K562 (cell line): ENCODE results near the gene FBXL2. TPM values are rescaled to one million over a fixed set of nuclear protein-coding genes. Genes with fewer than 3 reads are reported as not detected.

Experiments used
- ATAC-seq: fragments of 200-7000 bp; cut with Tn5 transposase; 3 replicates; pipeline ENCODE4 v1.9.1; 2020; ENCODE audit warnings: moderate library complexity
- BruUV-seq: library from RNA; stranded (reverse); fragments of 400-500 nt; replicated peaks from 2 replicates; lab custom pipeline; 2021; lab: Mats Ljungman, UMichigan
- CTCF ChIA-PET: fragments of 300-600 bp; formaldehyde crosslinking; extraction: SDS; loops from one replicate; lab custom pipeline; 2021; ENCODE audit warnings: low intra/inter-chr PET ratio; lab: Yijun Ruan, JAX
- POLR2A ChIA-PET: fragments of 300-600, 350-650 bp; sonication (Branson Sonifier 250); formaldehyde crosslinking; extraction: SDS; loops from one replicate; lab custom pipeline; 2021; ENCODE audit warnings: antibody characterized with exemption, inconsistent platforms; lab: Yijun Ruan, JAX
- DNase-seq, 4 experiments: peaks; one replicate each; pipeline versions ENCODE4 v3.0.0 to v3.0.0-alpha.2; 2011 to 2018; ENCODE audit warnings: low spot score in 3 of 4, mixed read lengths in 3 of 4; ENCODE audit errors: extremely low read depth in 1 of 4
- FAIRE-seq: peaks from 2 replicates; lab custom pipeline; 2011; peaks lifted over from hg19 to GRCh38; lab: Jason Lieb, UNC
- H2AFZ ChIP-seq: 2 replicates; pipeline ENCODE4 v1.6.0; 2011; ENCODE audit warnings: low read depth, low read length, control low read depth, inconsistent platforms
- H3K27ac ChIP-seq: fragments of 200-600 bp; 3 replicates; pipeline ENCODE4 v1.8.0; 2011; ENCODE audit warnings: low read depth, mild to moderate bottlenecking, control low read depth, inconsistent platforms, low read length, moderate library complexity, mixed read lengths; ENCODE audit errors: extremely low read depth
- H3K27me3 ChIP-seq, 2 experiments: fragments of 300-600 bp in 1 of 2; 2 replicates in 1 of 2; 3 replicates in 1 of 2; pipeline versions ENCODE4 v1.6.0 to v1.8.0; 2011; ENCODE audit warnings: inconsistent platforms in 2 of 2, low read length in 2 of 2, mild to moderate bottlenecking in 1 of 2, mixed read lengths in 1 of 2, moderate library complexity in 1 of 2; ENCODE audit not compliant: control insufficient read depth in 2 of 2, insufficient read depth in 2 of 2
- H3K36me3 ChIP-seq: fragments of 300-600 bp; 3 replicates; pipeline ENCODE4 v1.8.0; 2011; ENCODE audit warnings: mild to moderate bottlenecking, low read length, inconsistent platforms; ENCODE audit not compliant: control insufficient read depth, insufficient read depth
- H3K4me1 ChIP-seq, 2 experiments: fragments of 200-600 bp in 1 of 2; replicated peaks in 1 of 2; 2 replicates in 1 of 2; 3 replicates in 1 of 2; pipeline versions ENCODE4 v1.5.1 to v1.8.0; 2011; ENCODE audit warnings: inconsistent platforms in 2 of 2, low read length in 2 of 2, mild to moderate bottlenecking in 1 of 2, mixed read lengths in 1 of 2, moderate library complexity in 1 of 2; ENCODE audit not compliant: control insufficient read depth in 2 of 2, insufficient read depth in 2 of 2
- H3K4me2 ChIP-seq: 2 replicates; pipeline ENCODE4 v1.6.1; 2011; ENCODE audit warnings: low read length, control low read depth, inconsistent platforms, mixed read lengths; ENCODE audit not compliant: insufficient read depth
- H3K4me3 ChIP-seq: fragments of 200-600 bp; sonication (generic), shearing (Covaris generic); 2 replicates; pipeline ENCODE4 v1.5.1; 2016; ENCODE audit warnings: control low read depth, inconsistent platforms
- H3K79me2 ChIP-seq: fragments of 200-600 bp; 3 replicates; pipeline ENCODE4 v1.8.0; 2011; ENCODE audit warnings: low read length, inconsistent platforms; ENCODE audit not compliant: control insufficient read depth, insufficient read depth
- H3K9ac ChIP-seq, 2 experiments: 2 replicates each; pipeline versions ENCODE4 v1.6.0 to v1.6.1; 2011; ENCODE audit warnings: low read depth in 2 of 2, low read length in 2 of 2, control low read depth in 1 of 2, inconsistent platforms in 1 of 2, mild to moderate bottlenecking in 1 of 2, mixed read lengths in 1 of 2; ENCODE audit not compliant: insufficient read depth in 1 of 2
- H3K9me1 ChIP-seq: one replicate; pipeline ENCODE4 v1.6.0; 2011; ENCODE audit warnings: inconsistent platforms, mild to moderate bottlenecking, low read length, moderate library complexity; ENCODE audit not compliant: control insufficient read depth, insufficient read depth
- H3K9me3 ChIP-seq: replicated peaks from 2 replicates; pipeline ENCODE4 v1.5.1; 2011; ENCODE audit warnings: low read depth, low read length, inconsistent platforms; ENCODE audit not compliant: control insufficient read depth, insufficient read depth
- H4K20me1 ChIP-seq: replicated peaks from 2 replicates; pipeline ENCODE4 v1.6.1; 2011; ENCODE audit warnings: low read length, inconsistent platforms, mixed read lengths; ENCODE audit not compliant: control insufficient read depth, insufficient read depth
- ARID2 ChIP-seq: fragments of 450-650 bp; IDR thresholded peaks from 2 replicates; pipeline ENCODE4 v1.6.1; 2017; ENCODE audit warnings: antibody characterized with exemption, mild to moderate bottlenecking
- CHCHD3 ChIP-seq: fragments of 250-450 bp; sonication (Bioruptor Pico); IDR thresholded peaks from 2 replicates; pipeline ENCODE4 v2.1.2; 2022; ENCODE audit warnings: mild to moderate bottlenecking
- CHD2 ChIP-seq: IDR thresholded peaks from 2 replicates; pipeline ENCODE4 v1.6.1; 2011; ENCODE audit warnings: low read depth, low read length
- E2F1 ChIP-seq: sonication (generic); formaldehyde crosslinking; IDR thresholded peaks from 2 replicates; pipeline ENCODE4 v1.8.1; 2023; ENCODE audit warnings: mild to moderate bottlenecking, missing genetic modification reagents, moderate library complexity
- ID3 ChIP-seq, 2 experiments: fragments of 250-450 bp in 1 of 2; fragments of 450-650 bp in 1 of 2; sonication (Bioruptor Pico) in 1 of 2; IDR thresholded peaks; 2 replicates each; pipeline versions ENCODE4 v1.6.1 to v1.8.0; 2016 to 2021; ENCODE audit warnings: mild to moderate bottlenecking in 2 of 2, moderate library complexity in 2 of 2, missing compliant biosample characterization in 1 of 2, missing genetic modification characterization in 1 of 2
- MTA1 ChIP-seq: fragments of 450-650 bp; IDR thresholded peaks from 2 replicates; pipeline ENCODE4 v1.6.1; 2017; ENCODE audit warnings: borderline replicate concordance
- MTF1 ChIP-seq: fragments of 250-450 bp; sonication (Bioruptor Pico); IDR thresholded peaks from 2 replicates; pipeline ENCODE4 v1.9.0; 2021; ENCODE audit warnings: moderate library complexity, mild to moderate bottlenecking, inconsistent platforms, borderline replicate concordance
- MYBL2 ChIP-seq, 2 experiments: fragments of 450-650 bp in 1 of 2; sonication (generic) in 1 of 2; formaldehyde crosslinking in 1 of 2; IDR thresholded peaks; 2 replicates each; pipeline versions ENCODE4 v1.6.1 to v1.8.1; 2017 to 2022; ENCODE audit warnings: borderline replicate concordance in 1 of 2, inconsistent platforms in 1 of 2, low read depth in 1 of 2, mild to moderate bottlenecking in 1 of 2, missing genetic modification reagents in 1 of 2, moderate library complexity in 1 of 2
- TBL1XR1 ChIP-seq, 2 experiments: IDR thresholded peaks; 2 replicates each; pipeline ENCODE4 v1.6.1; 2012; ENCODE audit warnings: improper control_type of control experiment in 2 of 2, low read length in 2 of 2, mild to moderate bottlenecking in 1 of 2
- TSC22D4 ChIP-seq: fragments of 450-650 bp; IDR thresholded peaks from 2 replicates; pipeline ENCODE4 v1.6.1; 2016; ENCODE audit warnings: missing genetic modification characterization, missing biosample characterization, control low read depth
- ZBTB2 ChIP-seq: fragments of 450-650 bp; IDR thresholded peaks from 2 replicates; pipeline ENCODE4 v1.6.1; 2016; ENCODE audit warnings: antibody characterized with exemption
- ZBTB5 ChIP-seq: fragments of 450-650 bp; IDR thresholded peaks from 2 replicates; pipeline ENCODE4 v1.6.1; 2017; ENCODE audit warnings: antibody characterized with exemption
- ZNF512 ChIP-seq: IDR thresholded peaks from 2 replicates; pipeline ENCODE4 v1.6.1; 2016; ENCODE audit warnings: missing genetic modification characterization, missing compliant biosample characterization
- in situ Hi-C: fragments of 300-500 bp; cut with MboI; formaldehyde crosslinking; loops from 4 replicates; pipeline ENCODE4 v1.15.0; 2018; ENCODE audit warnings: inconsistent platforms, mixed read lengths
- intact Hi-C: fragments of 100-400 bp; cut with micrococcal nuclease; formaldehyde crosslinking; loops from 2 replicates; pipeline ENCODE4 v1.14.2; 2022
- polyA plus RNA-seq, 8 experiments: library from polyadenylated mRNA; depleted of rRNA in 4 of 8; stranded (reverse) in 5 of 8; unstranded in 3 of 8; fragments of >200 nt; fragmentation: Nextera tagmentation in 2 of 8; fragmentation: Illumina TruSeq in 1 of 8; extraction: Ambion mirVana in 2 of 8; extraction: Trizol in 1 of 8; gene quantifications; 2 replicates each; pipeline versions ENCODE4 v1.2.1 to v1.2.3, GENCODE V29; 2011 to 2014; ENCODE audit warnings: inconsistent platforms in 1 of 8, missing spikeins in 1 of 8
- total RNA-seq, 7 experiments: library from RNA; depleted of rRNA in 6 of 7; stranded (reverse); fragments of >200 nt in 6 of 7; fragmentation: Illumina TruSeq in 2 of 7; extraction: Trizol in 2 of 7; gene quantifications; 2 replicates each; pipeline versions ENCODE4 v1.2.1 to v1.2.3, GENCODE V29; 2011 to 2021; ENCODE audit warnings: low replicate concordance in 1 of 7

The FBXL2 gene
- total and polyA plus RNA-seq, 9 of the 15 experiments (the other 6 are each of a cell fraction or from before 2014, with no cell fraction given): 1.3 to 6.9 (median 1.9) TPM

GRCh38 chr3:33240261-33240660, 37.0 kb upstream of the FBXL2 start (continued):
- TF ChIP-seq ID3 (CRISPR knock-in tag; IDR thresholded peaks at IDR 0.05) (no peak), ID3 (tag; IDR thresholded peaks at IDR 0.05) (no peak), E2F1 (no peak), CHCHD3 (CRISPR knock-in tag) (no peak), CHD2 (no peak), TSC22D4 (tag) (no peak)
- TF ChIP-seq, all 486 proteins: peak for 0

- no peak for FAIRE-seq
- H2AFZ ChIP-seq: no peak overlapping the region
- CTCF ChIA-PET: no interaction called here
These were observed 30.5 kb upstream of the FBXL2 start for GRCh38 chr3:33246786-33247185.

More at GRCh38 chr3:33246786-33247185, 30.5 kb upstream of the FBXL2 start:
- Histone ChIP-seq H3K36me3 (no peaks in the 10 kb centered on the region), H3K79me2 (no peaks in the 10 kb centered on the region), H3K27me3 (no peaks in the 10 kb centered on the region), H3K9ac (no peak overlapping the region), H3K9me3 (no peaks in the 10 kb centered on the region), H3K4me3 (no peak overlapping the region), H4K20me1 (no peaks in the 10 kb centered on the region), H3K9me1 (no peaks in the 10 kb centered on the region), H3K4me2 (no peak overlapping the region), H3K27ac (no peak overlapping the region), H3K4me1 (no peaks in the 10 kb centered on the region)
- BruUV-seq: no TSS peak
- intact Hi-C loops (no loop called here), in situ Hi-C loops (no loop called here)
- DNase-seq (no peak), ATAC-seq (no peak)
- TF ChIP-seq MTA1 (peak; percentile 58; the same call in 1 of the 2 replicates), ZBTB5 (0 out of 2 replicates have a peak, but pooled peaks have one; percentile 26), ARID2 (no peak), ZNF512 (tag) (peak; percentile 97), MTF1 (no peak), ZBTB2 (peak; percentile 71), TBL1XR1 (IDR thresholded peaks at IDR 0.05; ENCODE audit: low read length in 2 of 2) (no peak), MYBL2 (IDR thresholded peaks at IDR 0.05; ENCODE audit: low read depth) (0 out of 2 replicates have a peak, but pooled peaks have one; percentile 22), MYBL2 (CRISPR knock-in tag; IDR thresholded peaks at IDR 0.05; ENCODE audit: borderline replicate concordance) (no peak)
- POLR2A ChIA-PET: no interaction called here
